Measurements from ENCODE around the gene CACNA1S. TPM values are rescaled to one million over a fixed set of nuclear protein-coding genes. Genes with fewer than 3 reads are reported as not detected.

Gene CACNA1S
- total and polyA plus RNA-seq, 2 of the 4 experiments (the other 2 are of a cell fraction): not detected

- ATAC-seq (ENCODE audit: low read depth) (no peak), DNase-seq (no peak)
- CTCF ChIA-PET: no interaction called here
- Histone ChIP-seq H2AFZ (replicated peaks; ENCODE audit: low read length, poor library complexity) (no peak overlapping the region), H4K5ac (ENCODE audit: low read depth, low read length) (no peak overlapping the region), H2BK5ac (ENCODE audit: low read depth, low read length, poor library complexity, severe bottlenecking) (no peak overlapping the region), H3K4me2 (ENCODE audit: low read depth, low read length) (no peak overlapping the region), H3K9me3 (ENCODE audit: control insufficient read depth, insufficient read depth, low read length) (no peaks in the 10 kb centered on the region), H3K23ac (ENCODE audit: low read depth, low read length) (no peak overlapping the region), H4K20me1 (ENCODE audit: insufficient read depth, low read length) (no peaks in the 10 kb centered on the region), H2BK120ac (ENCODE audit: low read depth, low read length) (no peak overlapping the region), H3K4me1 (ENCODE audit: control insufficient read depth, insufficient read depth, low read length) (no peaks in the 10 kb centered on the region), H3K9me1 (ENCODE audit: insufficient read depth, low read length) (no peaks in the 10 kb centered on the region), H3K4ac (ENCODE audit: low read depth, low read length) (no peak overlapping the region), H2BK20ac (ENCODE audit: low read depth, low read length) (no peak overlapping the region), H2AK9ac (replicated peaks; ENCODE audit: low read depth, low read length, poor library complexity) (no peak overlapping the region), H4K8ac (ENCODE audit: low read depth in 2 of 2, low read length in 2 of 2) (no peak overlapping the region), H3K18ac (ENCODE audit: low read depth, low read length) (no peak overlapping the region), H2BK15ac (ENCODE audit: low read depth, low read length) (no peak overlapping the region), H3K56ac (ENCODE audit: extremely low read depth, insufficient read depth, low read length) (no peak overlapping the region), H3K36me3 (ENCODE audit: control insufficient read depth, insufficient read depth, low read length) (no peaks in the 10 kb centered on the region), H3K79me1 (ENCODE audit: low read depth in 1 of 2, low read length in 2 of 2) (no peaks in the 10 kb centered on the region), H3K4me3 (ENCODE audit: insufficient read depth, low read depth, low read length) (no peak overlapping the region), H3K14ac (replicated peaks; ENCODE audit: low read depth, low read length) (no peak overlapping the region), H3K27me3 (ENCODE audit: control insufficient read depth, insufficient read depth, low read length) (peaks cover 54% of the 10 kb centered on the region), H3K27ac (ENCODE audit: insufficient read depth, low read length) (no peak overlapping the region), H2AK5ac (ENCODE audit: low read depth, low read length) (no peak overlapping the region), H3K9ac (ENCODE audit: low read depth, low read length) (no peak overlapping the region), H4K91ac (ENCODE audit: insufficient read depth, low read depth, low read length) (no peak overlapping the region)
- BruUV-seq (replicated peaks): no TSS peak
- POLR2A ChIA-PET (ENCODE audit: unreplicated experiment): no interaction called here
- WGBS, 2 experiments (ENCODE audit: extremely low coverage in 2 of 2, insufficient read length in 1 of 2): no CpG with 5 or more reads among the region's 1 CpG
- TF ChIP-seq MAZ (IDR thresholded peaks at IDR 0.05; ENCODE audit: borderline replicate concordance, low read depth, low read length): no peak
- no peak for TF ChIP-seq RCOR1 (IDR thresholded peaks at IDR 0.05; ENCODE audit: insufficient replicate concordance, low read length)
- TF ChIP-seq BHLHE40 (IDR thresholded peaks at IDR 0.05; ENCODE audit: low read depth, low read length): no peak
- no peak for TF ChIP-seq SMC3 (IDR thresholded peaks at IDR 0.05; ENCODE audit: low read depth, low read length)
- TF ChIP-seq MXI1 (IDR thresholded peaks at IDR 0.05; ENCODE audit: borderline replicate concordance, low read depth, low read length): no peak
- no peak for TF ChIP-seq NFE2L2 (IDR thresholded peaks at IDR 0.05; ENCODE audit: low read depth, low read length)
- TF ChIP-seq CEBPB (IDR thresholded peaks at IDR 0.05; ENCODE audit: low read depth, low read length): no peak
- no peak for TF ChIP-seq POLR2A (IDR thresholded peaks at IDR 0.05; ENCODE audit: low read depth, low read length)
- no peak for TF ChIP-seq MAFK (IDR thresholded peaks at IDR 0.05; ENCODE audit: low read depth, low read length)
- TF ChIP-seq, protein P1, sequence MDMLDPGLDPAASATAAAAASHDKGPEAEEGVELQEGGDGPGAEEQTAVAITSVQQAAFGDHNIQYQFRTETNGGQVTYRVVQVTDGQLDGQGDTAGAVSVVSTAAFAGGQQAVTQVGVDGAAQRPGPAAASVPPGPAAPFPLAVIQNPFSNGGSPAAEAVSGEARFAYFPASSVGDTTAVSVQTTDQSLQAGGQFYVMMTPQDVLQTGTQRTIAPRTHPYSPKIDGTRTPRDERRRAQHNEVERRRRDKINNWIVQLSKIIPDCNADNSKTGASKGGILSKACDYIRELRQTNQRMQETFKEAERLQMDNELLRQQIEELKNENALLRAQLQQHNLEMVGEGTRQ (IDR thresholded peaks at IDR 0.05; ENCODE audit: low read depth, low read length): no peak
- no peak for TF ChIP-seq CHD1 (IDR thresholded peaks at IDR 0.05; ENCODE audit: low read depth, low read length)
- TF ChIP-seq RFX5 (IDR thresholded peaks at IDR 0.05; ENCODE audit: low read depth, low read length): no peak
- TF ChIP-seq, protein P2, sequence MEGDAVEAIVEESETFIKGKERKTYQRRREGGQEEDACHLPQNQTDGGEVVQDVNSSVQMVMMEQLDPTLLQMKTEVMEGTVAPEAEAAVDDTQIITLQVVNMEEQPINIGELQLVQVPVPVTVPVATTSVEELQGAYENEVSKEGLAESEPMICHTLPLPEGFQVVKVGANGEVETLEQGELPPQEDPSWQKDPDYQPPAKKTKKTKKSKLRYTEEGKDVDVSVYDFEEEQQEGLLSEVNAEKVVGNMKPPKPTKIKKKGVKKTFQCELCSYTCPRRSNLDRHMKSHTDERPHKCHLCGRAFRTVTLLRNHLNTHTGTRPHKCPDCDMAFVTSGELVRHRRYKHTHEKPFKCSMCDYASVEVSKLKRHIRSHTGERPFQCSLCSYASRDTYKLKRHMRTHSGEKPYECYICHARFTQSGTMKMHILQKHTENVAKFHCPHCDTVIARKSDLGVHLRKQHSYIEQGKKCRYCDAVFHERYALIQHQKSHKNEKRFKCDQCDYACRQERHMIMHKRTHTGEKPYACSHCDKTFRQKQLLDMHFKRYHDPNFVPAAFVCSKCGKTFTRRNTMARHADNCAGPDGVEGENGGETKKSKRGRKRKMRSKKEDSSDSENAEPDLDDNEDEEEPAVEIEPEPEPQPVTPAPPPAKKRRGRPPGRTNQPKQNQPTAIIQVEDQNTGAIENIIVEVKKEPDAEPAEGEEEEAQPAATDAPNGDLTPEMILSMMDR (conservative IDR thresholded peaks at IDR 0.05; ENCODE audit: low read depth, low read length): no peak
- TF ChIP-seq RAD21 (IDR thresholded peaks at IDR 0.05; ENCODE audit: low read length): no peak
- TF ChIP-seq ELK1 (IDR thresholded peaks at IDR 0.05; ENCODE audit: borderline replicate concordance, low read depth, low read length): no peak
- no peak for TF ChIP-seq FOS (IDR thresholded peaks at IDR 0.05; ENCODE audit: low read depth, low read length)
- in situ Hi-C loops (cut with MboI; ENCODE audit: low sequenced_read_pairs) (no loop called here), intact Hi-C loops (cut with micrococcal nuclease) (no loop called here), dilution Hi-C loops (cut with HindIII; ENCODE audit: low sequenced_read_pairs, unreplicated experiment) (no loop called here)
Measured at GRCh38 chr1:201032408-201032807, 79.8 kb downstream of the CACNA1S start.

Data from IMR-90 (cell line).